GM19328 (cell line): ENCODE results near the gene CA14.
A peak's percentile ranks its signal among the peaks of the same experiment; 100 is the strongest.
"Not testable (repeated sequence)": the region's sequence is repeated elsewhere in the genome, so short reads cannot be mapped to it uniquely, and the experiment has no call there.

Source experiments
- ATAC-seq: cut with Tn5 transposase; IDR thresholded peaks from one replicate; pipeline ENCODE4 v1.9.1; 2021; ENCODE audit warnings: mild to moderate bottlenecking, moderate library complexity; ENCODE audit not compliant: unreplicated experiment

Gene CA14

GRCh38 chr1:150257624-150258585 lies at the start of gene CA14:
TSS of gene CA14 (plus strand) at chr1:150257774. CDS start at chr1:150258129, 355 bp downstream.
- no peak for ATAC-seq

GRCh38 chr1:150208460-150208859 lies 49.1 kb upstream of the CA14 start:
- not testable (repeated sequence) for ATAC-seq

GRCh38 chr1:150210091-150210490 lies 47.5 kb upstream of the CA14 start:
- ATAC-seq = no peak

- no peak for ATAC-seq
These were observed 46.9 kb upstream of the CA14 start for GRCh38 chr1:150210706-150211105.

DNA sequence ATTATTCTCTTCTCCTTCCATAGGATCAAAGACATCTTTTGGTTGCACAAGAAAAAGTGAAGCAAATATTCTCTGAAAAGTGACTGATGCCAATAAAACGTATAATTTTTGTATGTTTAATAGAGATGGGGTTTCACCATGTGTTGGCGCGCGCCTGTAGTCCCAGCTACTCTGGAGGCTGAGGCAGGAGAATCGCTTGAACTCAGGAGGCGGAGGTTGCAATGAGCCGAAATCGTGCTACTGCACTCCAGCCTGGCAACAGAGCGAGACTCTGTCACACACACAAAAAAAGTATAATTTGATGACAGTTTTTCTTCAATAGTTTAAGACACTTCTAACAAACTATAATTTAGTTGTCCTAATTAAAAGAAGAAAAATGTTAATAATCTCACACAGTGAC lies 45.5 kb upstream of the CA14 start:
- ATAC-seq = no peak

GRCh38 chr1:150213170-150214098 lies 44.1 kb upstream of the CA14 start:
- ATAC-seq = peak; percentile 65

DNA sequence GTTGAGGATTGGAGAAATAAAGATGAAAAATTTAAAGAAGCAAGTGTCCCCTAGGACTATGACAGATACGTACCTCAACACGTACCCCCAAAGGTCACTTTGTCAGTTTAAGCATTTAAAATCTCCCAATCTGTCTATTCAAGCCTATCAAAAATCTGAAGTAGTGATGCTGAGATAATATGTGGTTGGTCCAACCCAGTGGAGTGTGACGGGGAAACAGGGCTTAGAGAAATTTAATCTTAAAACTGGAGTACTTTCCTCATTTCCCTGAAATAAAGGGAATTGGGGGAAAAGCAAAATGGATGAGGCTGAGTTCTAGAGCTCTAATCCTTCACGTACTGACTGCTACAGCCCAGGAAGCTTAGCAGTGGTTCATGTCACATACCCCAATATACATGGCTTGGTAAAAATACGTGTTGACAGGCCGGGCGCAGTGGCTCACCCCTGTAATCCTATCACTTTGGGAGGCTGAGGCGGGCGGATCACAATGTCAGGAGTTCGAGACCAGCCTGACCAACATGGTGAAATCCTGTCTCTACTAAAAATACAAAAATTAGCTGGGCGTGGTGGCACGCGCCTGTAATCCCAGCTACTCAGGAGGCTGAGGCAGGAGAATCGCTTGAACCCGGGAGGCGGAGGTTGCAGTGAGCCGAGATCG lies 43.3 kb upstream of the CA14 start:
- not testable (repeated sequence) for ATAC-seq

DNA sequence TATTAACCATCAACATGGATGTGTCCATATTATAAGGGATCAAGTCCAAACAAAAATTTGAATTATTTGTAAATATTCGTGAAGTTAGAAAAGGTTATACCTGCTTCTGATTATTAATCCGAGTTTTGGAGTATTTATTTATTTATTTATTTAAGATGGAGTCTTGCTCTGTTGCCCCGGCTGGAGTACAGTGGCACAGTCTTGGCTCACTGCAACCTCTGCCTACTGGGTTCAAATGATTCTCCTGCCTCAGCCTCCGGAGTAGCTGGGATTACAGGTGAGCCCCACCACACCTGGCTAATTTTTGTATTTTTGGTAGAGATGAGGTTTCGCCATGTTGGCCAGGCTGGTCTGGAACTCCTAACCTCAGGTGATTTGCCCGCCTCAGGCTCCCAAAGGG lies 41.7 kb upstream of the CA14 start:
- ATAC-seq = not testable (repeated sequence)

- ATAC-seq = no peak
These were observed 36.0 kb upstream of the CA14 start for GRCh38 chr1:150221552-150221951.

DNA sequence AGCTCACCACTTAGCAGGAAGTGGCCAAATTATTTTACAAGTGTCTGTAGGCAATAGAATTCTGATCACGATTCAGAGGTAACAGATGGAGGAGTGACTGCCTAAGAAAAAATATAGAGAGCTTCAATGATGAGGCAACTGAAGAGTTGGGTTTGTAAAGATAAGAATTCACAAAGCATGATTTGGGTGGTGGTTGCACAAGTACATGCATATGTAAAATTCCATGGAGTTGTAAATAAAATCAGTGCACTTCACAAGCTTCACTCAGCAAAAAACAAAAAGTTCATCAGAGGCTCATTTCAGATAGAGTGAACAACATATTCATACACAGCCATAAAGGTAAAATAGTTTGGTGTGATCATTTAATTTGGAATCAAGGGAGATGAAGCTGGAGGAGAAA lies 32.6 kb upstream of the CA14 start:
- ATAC-seq = no peak

DNA sequence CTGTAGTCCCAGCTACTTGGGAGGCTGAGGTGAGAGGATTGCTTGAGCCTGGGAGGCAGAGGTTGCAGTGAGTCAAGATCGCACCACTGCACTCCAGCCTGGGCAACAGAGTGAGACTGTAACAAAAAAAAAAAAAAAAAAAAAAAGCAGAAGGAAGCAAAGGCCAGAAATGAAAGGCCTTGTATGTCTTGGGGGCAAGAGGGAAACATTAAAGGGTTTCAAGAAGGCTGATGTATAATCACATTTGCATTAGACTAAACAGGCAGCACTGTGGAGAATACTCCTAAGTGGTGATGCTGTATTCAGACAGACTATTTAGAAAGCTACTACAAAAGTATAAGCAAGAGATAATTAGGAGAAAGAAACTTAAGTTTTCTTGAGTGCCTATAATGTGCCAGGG lies 32.0 kb upstream of the CA14 start:
- no peak for ATAC-seq

DNA sequence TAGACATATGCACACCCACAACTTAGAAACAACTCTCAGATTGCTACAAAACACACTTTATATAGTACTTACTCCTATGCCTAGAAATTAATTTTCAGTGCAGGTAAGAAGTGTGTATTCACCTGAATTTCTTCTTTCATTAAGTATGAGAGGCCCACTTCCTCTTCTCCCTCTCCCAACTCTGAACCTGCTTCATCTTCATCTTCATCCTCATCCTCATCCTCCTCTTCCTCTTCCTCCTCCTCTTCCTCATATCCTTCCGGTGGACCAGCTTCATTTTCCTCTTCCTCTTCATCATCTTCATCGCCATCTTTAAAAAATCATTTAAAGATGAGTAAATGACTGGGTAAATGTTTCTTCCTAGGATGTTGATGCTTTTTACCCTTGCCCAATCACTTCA lies 31.1 kb upstream of the CA14 start:
- no peak for ATAC-seq

- ATAC-seq = no peak
These were observed 30.3 kb upstream of the CA14 start for GRCh38 chr1:150227228-150227627.

GRCh38 chr1:150228246-150228645 lies 29.3 kb upstream of the CA14 start:
- ATAC-seq = not testable (repeated sequence)

DNA sequence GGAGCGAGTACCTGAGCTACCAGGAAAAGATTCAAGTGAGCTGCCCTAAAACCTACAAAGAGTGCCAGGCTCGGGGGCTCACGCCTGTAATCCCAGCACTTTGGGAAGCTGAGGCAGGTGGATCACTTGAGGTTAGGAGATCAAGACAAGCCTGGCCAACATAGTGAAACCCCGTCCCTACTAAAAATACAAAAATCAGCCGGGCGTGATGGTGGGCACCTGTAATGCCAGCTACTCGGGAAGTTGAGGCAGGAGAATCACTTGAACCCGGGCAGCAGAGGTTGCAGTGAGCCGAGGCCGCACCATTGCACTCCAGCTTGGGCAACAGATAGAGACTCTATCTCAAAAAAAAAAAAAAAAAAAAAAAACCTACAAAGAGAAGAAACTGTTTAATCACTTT lies 24.7 kb upstream of the CA14 start:
- ATAC-seq = not testable (repeated sequence)

- no peak for ATAC-seq
These were observed 23.9 kb upstream of the CA14 start for GRCh38 chr1:150233359-150234308.

GRCh38 chr1:150234309-150234565 lies 23.3 kb upstream of the CA14 start:
- ATAC-seq = no peak

- no peak for ATAC-seq
These were observed 22.8 kb upstream of the CA14 start for GRCh38 chr1:150234566-150235293.

- ATAC-seq = no peak
These were observed 22.2 kb upstream of the CA14 start for GRCh38 chr1:150235294-150235851.
